GM13976 (cell line): ENCODE results near the gene DUSP23.

Experiments used
- DNase-seq: peaks from one replicate; pipeline ENCODE4 v3.0.0; 2012; ENCODE audit warnings: low spot score
- CTCF ChIP-seq: IDR thresholded peaks from 2 replicates; pipeline ENCODE4 v1.5.1; 2012; ENCODE audit warnings: borderline replicate concordance, mild to moderate bottlenecking; ENCODE audit not compliant: insufficient read depth; ENCODE audit errors: extremely low read depth, missing control alignments, control extremely low read depth
- in situ Hi-C: fragments of 300-500 bp; cut with MboI; formaldehyde crosslinking; loops from one replicate; pipeline ENCODE4 v1.12.0; 2022; ENCODE audit warnings: low sequenced_read_pairs, mixed read lengths, inconsistent platforms; ENCODE audit not compliant: unreplicated experiment

DUSP23 gene

GRCh38 chr1:159829822-159830465 lies 49.2 kb downstream of the DUSP23 start:
- no peak for DNase-seq
- in situ Hi-C loops, result no loop called here
- no peak for TF ChIP-seq CTCF

GRCh38 chr1:159830722-159831121 lies 50.0 kb downstream of the DUSP23 start:
- no peak for DNase-seq
- in situ Hi-C loops, result no loop called here
- no peak for TF ChIP-seq CTCF

DNA sequence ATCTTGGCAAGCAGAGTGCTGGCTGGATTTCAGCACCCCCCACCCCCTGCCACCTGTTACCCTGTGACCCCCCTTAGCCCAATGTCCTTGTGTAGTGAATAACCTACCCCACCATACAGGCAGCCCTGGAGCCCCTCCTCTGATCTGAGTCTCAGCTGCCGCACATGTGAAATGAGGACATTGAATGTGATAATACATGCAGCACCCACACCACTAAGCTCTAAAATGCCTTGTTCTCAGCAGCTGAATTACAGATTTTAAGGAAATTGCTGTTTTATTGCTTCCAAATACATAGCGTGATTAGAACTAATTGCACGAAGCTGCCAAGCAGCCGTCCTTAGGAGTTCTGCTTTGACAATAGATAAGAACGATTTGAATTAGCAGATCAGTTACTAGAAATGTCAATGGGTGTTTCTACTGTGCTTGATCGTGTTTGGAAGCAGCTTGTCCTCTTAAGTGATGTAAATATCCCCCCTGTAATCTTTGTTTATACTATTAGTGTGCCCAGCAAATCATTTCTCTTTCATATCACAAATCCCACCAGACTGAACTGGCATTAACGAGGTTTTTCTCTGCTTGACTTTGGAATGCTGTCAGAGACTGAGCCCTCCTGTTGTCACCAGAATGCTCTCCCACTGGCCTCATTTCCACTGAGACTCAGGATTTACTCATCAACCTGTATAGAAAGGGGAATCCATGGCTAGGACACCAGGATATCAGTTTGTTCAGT lies 50.8 kb downstream of the DUSP23 start:
- DNase-seq, result no peak
- TF ChIP-seq CTCF, result no peak
- in situ Hi-C loops, result no loop called here
